GM12878 (cell line): ENCODE data around the gene NLRP5. TPM values are rescaled to one million over a fixed set of nuclear protein-coding genes. Genes with fewer than 3 reads are reported as not detected.
A peak's percentile ranks its signal among the peaks of the same experiment; 100 is the strongest.

Experiments used
- ASH2L ChIP-seq: fragments of 300-600, 200-600 bp; sonication (generic); IDR thresholded peaks from 2 replicates; pipeline ENCODE4 v1.6.1; 2017; ENCODE audit warnings: low read depth, mild to moderate bottlenecking, borderline replicate concordance
- DPF2 ChIP-seq: fragments of 450-650 bp; IDR thresholded peaks from 2 replicates; pipeline ENCODE4 v1.6.1; 2017; ENCODE audit warnings: mild to moderate bottlenecking
- EED ChIP-seq: sonication (generic); IDR thresholded peaks from 2 replicates; pipeline ENCODE4 v1.6.1; 2016; ENCODE audit warnings: antibody characterized with exemption, low read depth
- HDAC6 ChIP-seq: fragments of 200-600 bp; sonication (generic); IDR thresholded peaks from one replicate; pipeline ENCODE4 v1.8.0; 2017; ENCODE audit warnings: antibody characterized with exemption; ENCODE audit not compliant: unreplicated experiment
- MTA3 ChIP-seq: IDR thresholded peaks from 2 replicates; pipeline ENCODE4 v1.6.1; 2012; ENCODE audit warnings: low read length, inconsistent platforms, borderline replicate concordance
- NR2F1 ChIP-seq: fragments of 450-650 bp; conservative IDR thresholded peaks from 2 replicates; pipeline ENCODE4 v1.6.1; 2017; ENCODE audit warnings: mild to moderate bottlenecking
- PAX5 ChIP-seq: IDR thresholded peaks from 2 replicates; pipeline ENCODE4 v1.6.1; 2011; ENCODE audit warnings: low read depth, low read length, borderline replicate concordance
- PAX8 ChIP-seq: fragments of 450-650 bp; IDR thresholded peaks from 2 replicates; pipeline ENCODE4 v1.6.1; 2017; ENCODE audit warnings: mild to moderate bottlenecking, moderate library complexity
- POU2F2 ChIP-seq: IDR thresholded peaks from 3 replicates; pipeline ENCODE4 v1.6.1; 2011; ENCODE audit warnings: low read depth, mild to moderate bottlenecking, low read length, borderline replicate concordance
- RAD21 ChIP-seq: IDR thresholded peaks from 2 replicates; pipeline ENCODE4 v1.6.1; 2011; ENCODE audit warnings: mild to moderate bottlenecking, low read depth, low read length, moderate library complexity; ENCODE audit not compliant: insufficient read depth
- RUNX3 ChIP-seq: IDR thresholded peaks from 2 replicates; pipeline ENCODE4 v1.6.1; 2012; ENCODE audit warnings: low read length, inconsistent platforms
- SIN3A ChIP-seq: IDR thresholded peaks from 2 replicates; pipeline ENCODE4 v1.6.1; 2012; ENCODE audit warnings: low read depth, low read length, improper control_type of control experiment
- SMAD5 ChIP-seq: IDR thresholded peaks from 2 replicates; pipeline ENCODE4 v1.6.1; 2016; ENCODE audit warnings: antibody characterized with exemption, low read depth
- SMARCA5 ChIP-seq: fragments of 450-650 bp; IDR thresholded peaks from 2 replicates; pipeline ENCODE4 v1.6.1; 2017; ENCODE audit warnings: mild to moderate bottlenecking
- TAF1 ChIP-seq: IDR thresholded peaks from 2 replicates; pipeline ENCODE4 v1.6.1; 2011; ENCODE audit warnings: mild to moderate bottlenecking, low read depth, low read length, borderline replicate concordance
- TARDBP ChIP-seq: IDR thresholded peaks from 2 replicates; pipeline ENCODE4 v1.6.1; 2016; ENCODE audit warnings: borderline replicate concordance
- TCF12 ChIP-seq: IDR thresholded peaks from 2 replicates; pipeline ENCODE4 v1.6.1; 2011; ENCODE audit warnings: low read depth, mild to moderate bottlenecking, low read length
- TCF3 ChIP-seq: IDR thresholded peaks from 2 replicates; pipeline ENCODE4 v1.6.1; 2012; ENCODE audit warnings: low read depth, mild to moderate bottlenecking, low read length, borderline replicate concordance; ENCODE audit not compliant: insufficient read depth
- TCF7 ChIP-seq: IDR thresholded peaks from 2 replicates; pipeline ENCODE4 v1.6.1; 2014; ENCODE audit warnings: antibody characterized with exemption, borderline replicate concordance
- ZNF207 ChIP-seq: fragments of 450-650 bp; IDR thresholded peaks from 2 replicates; pipeline ENCODE4 v1.6.1; 2014; ENCODE audit warnings: antibody characterized with exemption, mild to moderate bottlenecking, borderline replicate concordance
- polyA plus RNA-seq, 11 experiments: library from polyadenylated mRNA; depleted of rRNA in 4 of 11; unstranded in 6 of 11; stranded (reverse) in 5 of 11; fragments of >200 nt; fragmentation: Nextera tagmentation in 4 of 11; fragmentation: Illumina TruSeq in 1 of 11; extraction: Ambion mirVana in 4 of 11; extraction: Trizol in 1 of 11; gene quantifications; 1 replicate in 1 of 11; 2 replicates in 10 of 11; pipeline versions ENCODE4 v1.2.1 to v1.2.3, GENCODE V29; 2011 to 2016; ENCODE audit warnings: inconsistent platforms in 2 of 11, missing spikeins in 2 of 11, low read depth in 1 of 11
- total RNA-seq, 4 experiments: library from RNA; depleted of rRNA in 3 of 4; stranded (reverse); fragments of >200 nt in 3 of 4; fragmentation: Illumina TruSeq in 1 of 4; extraction: Trizol in 1 of 4; gene quantifications; 2 replicates each; pipeline versions ENCODE4 v1.2.1 to v1.2.3, GENCODE V29; 2013 to 2021
- TF ChIP-seq, protein P1 (sequence below), 3 experiments: IDR thresholded peaks in 2 of 3; conservative IDR thresholded peaks in 1 of 3; 2 replicates each; pipeline ENCODE4 v1.5.1; 2011; ENCODE audit warnings: low read depth in 3 of 3, low read length in 3 of 3, mild to moderate bottlenecking in 3 of 3, control low read depth in 2 of 3, moderate library complexity in 2 of 3, inconsistent platforms in 1 of 3, mixed read lengths in 1 of 3; ENCODE audit not compliant: control insufficient read depth in 2 of 3, insufficient read depth in 1 of 3; ENCODE audit errors: extremely low read depth in 1 of 3
- TF ChIP-seq, protein P2 (sequence below): IDR thresholded peaks from 2 replicates; pipeline ENCODE4 v1.6.1; 2012; ENCODE audit warnings: improper control_type of control experiment, low read depth, low read length; ENCODE audit not compliant: insufficient replicate concordance
- TF ChIP-seq, protein P3 (sequence below): fragments of 450-650 bp; IDR thresholded peaks from 2 replicates; pipeline ENCODE4 v1.6.1; 2016; ENCODE audit warnings: mild to moderate bottlenecking

Gene NLRP5
- total and polyA plus RNA-seq, 10 of the 15 experiments (the other 5 are each of a cell fraction or from before 2014, with no cell fraction given) = 0.01 TPM; not detected in 9

DNA sequence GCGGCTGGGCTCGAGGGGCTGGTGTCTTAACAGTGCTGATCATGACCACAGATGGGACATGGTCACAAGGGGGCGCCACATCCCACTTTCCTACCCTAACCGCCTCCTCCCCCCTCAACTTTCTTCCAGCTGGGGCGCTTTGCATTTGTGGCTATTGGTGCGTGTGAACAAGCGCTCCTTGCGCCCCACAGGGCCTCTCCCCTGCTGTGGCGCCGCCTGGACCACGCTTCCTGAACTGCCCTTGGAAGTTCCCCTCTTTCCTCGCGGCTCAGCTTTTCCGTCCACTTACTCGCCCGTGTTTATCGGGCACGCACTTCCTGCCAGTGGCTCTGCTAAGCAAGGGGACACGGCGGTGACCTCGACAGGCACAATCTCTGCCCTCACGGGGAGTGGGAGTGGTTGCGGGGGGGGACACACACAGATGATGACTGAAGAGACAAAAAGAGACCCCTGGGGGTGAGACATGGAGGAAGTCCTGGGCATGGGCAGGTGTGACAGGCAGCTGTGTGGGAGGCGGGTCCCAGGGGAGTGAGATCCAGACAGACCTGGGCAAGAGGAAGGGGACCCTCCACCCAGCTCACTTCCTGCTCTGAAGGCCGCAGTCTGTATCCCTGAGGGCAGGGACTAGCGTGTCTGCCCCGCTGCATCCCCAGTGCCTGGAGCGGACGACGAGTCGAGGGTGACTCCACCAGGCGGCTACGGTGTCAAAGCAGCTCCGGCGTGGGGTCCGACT lies 94.3 kb downstream of the NLRP5 start (continued):
- TF ChIP-seq ASH2L = no peak
- TF ChIP-seq SMAD5 = no peak
- TF ChIP-seq, protein P1, sequence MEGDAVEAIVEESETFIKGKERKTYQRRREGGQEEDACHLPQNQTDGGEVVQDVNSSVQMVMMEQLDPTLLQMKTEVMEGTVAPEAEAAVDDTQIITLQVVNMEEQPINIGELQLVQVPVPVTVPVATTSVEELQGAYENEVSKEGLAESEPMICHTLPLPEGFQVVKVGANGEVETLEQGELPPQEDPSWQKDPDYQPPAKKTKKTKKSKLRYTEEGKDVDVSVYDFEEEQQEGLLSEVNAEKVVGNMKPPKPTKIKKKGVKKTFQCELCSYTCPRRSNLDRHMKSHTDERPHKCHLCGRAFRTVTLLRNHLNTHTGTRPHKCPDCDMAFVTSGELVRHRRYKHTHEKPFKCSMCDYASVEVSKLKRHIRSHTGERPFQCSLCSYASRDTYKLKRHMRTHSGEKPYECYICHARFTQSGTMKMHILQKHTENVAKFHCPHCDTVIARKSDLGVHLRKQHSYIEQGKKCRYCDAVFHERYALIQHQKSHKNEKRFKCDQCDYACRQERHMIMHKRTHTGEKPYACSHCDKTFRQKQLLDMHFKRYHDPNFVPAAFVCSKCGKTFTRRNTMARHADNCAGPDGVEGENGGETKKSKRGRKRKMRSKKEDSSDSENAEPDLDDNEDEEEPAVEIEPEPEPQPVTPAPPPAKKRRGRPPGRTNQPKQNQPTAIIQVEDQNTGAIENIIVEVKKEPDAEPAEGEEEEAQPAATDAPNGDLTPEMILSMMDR (IDR thresholded peaks at IDR 0.05 in 2 of 3, conservative IDR thresholded peaks at IDR 0.05 in 1 of 3; ENCODE audit: control insufficient read depth in 2 of 3, extremely low read depth in 1 of 3, insufficient read depth in 1 of 3, low read depth in 3 of 3, low read length in 3 of 3) = peak; percentile 64 to 69 (median 64)
- peak; percentile 56 for TF ChIP-seq DPF2
- TF ChIP-seq ZNF207 = 0 out of 2 replicates have a peak, but pooled peaks have one; percentile 44
- TF ChIP-seq, protein P2, sequence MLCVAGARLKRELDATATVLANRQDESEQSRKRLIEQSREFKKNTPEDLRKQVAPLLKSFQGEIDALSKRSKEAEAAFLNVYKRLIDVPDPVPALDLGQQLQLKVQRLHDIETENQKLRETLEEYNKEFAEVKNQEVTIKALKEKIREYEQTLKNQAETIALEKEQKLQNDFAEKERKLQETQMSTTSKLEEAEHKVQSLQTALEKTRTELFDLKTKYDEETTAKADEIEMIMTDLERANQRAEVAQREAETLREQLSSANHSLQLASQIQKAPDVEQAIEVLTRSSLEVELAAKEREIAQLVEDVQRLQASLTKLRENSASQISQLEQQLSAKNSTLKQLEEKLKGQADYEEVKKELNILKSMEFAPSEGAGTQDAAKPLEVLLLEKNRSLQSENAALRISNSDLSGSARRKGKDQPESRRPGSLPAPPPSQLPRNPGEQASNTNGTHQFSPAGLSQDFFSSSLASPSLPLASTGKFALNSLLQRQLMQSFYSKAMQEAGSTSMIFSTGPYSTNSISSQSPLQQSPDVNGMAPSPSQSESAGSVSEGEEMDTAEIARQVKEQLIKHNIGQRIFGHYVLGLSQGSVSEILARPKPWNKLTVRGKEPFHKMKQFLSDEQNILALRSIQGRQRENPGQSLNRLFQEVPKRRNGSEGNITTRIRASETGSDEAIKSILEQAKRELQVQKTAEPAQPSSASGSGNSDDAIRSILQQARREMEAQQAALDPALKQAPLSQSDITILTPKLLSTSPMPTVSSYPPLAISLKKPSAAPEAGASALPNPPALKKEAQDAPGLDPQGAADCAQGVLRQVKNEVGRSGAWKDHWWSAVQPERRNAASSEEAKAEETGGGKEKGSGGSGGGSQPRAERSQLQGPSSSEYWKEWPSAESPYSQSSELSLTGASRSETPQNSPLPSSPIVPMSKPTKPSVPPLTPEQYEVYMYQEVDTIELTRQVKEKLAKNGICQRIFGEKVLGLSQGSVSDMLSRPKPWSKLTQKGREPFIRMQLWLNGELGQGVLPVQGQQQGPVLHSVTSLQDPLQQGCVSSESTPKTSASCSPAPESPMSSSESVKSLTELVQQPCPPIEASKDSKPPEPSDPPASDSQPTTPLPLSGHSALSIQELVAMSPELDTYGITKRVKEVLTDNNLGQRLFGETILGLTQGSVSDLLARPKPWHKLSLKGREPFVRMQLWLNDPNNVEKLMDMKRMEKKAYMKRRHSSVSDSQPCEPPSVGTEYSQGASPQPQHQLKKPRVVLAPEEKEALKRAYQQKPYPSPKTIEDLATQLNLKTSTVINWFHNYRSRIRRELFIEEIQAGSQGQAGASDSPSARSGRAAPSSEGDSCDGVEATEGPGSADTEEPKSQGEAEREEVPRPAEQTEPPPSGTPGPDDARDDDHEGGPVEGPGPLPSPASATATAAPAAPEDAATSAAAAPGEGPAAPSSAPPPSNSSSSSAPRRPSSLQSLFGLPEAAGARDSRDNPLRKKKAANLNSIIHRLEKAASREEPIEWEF = peak; percentile 44
- peak; percentile 75 for TF ChIP-seq EED
- TF ChIP-seq RAD21 = peak; percentile 60
- peak; percentile 95 for TF ChIP-seq SMARCA5
- TF ChIP-seq TCF12 = peak; percentile 88; the same call in 1 of the 2 replicates
- TF ChIP-seq TARDBP = 0 out of 2 replicates have a peak, but pooled peaks have one; percentile 51
- peak; percentile 76; the same call in 1 of the 2 replicates for TF ChIP-seq SIN3A
- TF ChIP-seq MTA3 = no peak
- TF ChIP-seq, protein P3, sequence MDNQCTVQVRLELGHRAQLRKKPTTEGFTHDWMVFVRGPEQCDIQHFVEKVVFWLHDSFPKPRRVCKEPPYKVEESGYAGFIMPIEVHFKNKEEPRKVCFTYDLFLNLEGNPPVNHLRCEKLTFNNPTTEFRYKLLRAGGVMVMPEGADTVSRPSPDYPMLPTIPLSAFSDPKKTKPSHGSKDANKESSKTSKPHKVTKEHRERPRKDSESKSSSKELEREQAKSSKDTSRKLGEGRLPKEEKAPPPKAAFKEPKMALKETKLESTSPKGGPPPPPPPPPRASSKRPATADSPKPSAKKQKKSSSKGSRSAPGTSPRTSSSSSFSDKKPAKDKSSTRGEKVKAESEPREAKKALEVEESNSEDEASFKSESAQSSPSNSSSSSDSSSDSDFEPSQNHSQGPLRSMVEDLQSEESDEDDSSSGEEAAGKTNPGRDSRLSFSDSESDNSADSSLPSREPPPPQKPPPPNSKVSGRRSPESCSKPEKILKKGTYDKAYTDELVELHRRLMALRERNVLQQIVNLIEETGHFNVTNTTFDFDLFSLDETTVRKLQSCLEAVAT = peak; percentile 60; the same call in 1 of the 2 replicates
- TF ChIP-seq POU2F2 = peak; percentile 97; the same call in 2 of the 3 replicates
- peak; percentile 65 for TF ChIP-seq NR2F1
- TF ChIP-seq RUNX3 = peak; percentile 77
- TF ChIP-seq PAX5 = peak; percentile 85; the same call in 1 of the 2 replicates
- TF ChIP-seq TAF1 = no peak
- TF ChIP-seq HDAC6 = no peak
- no peak for TF ChIP-seq TCF7
- no peak for TF ChIP-seq PAX8
- TF ChIP-seq TCF3 = peak; percentile 74; the same call in 1 of the 2 replicates
